ENCODE results near the gene SP1. TPM values are rescaled to one million over a fixed set of nuclear protein-coding genes. Genes with fewer than 3 reads are reported as not detected.
A peak's percentile ranks its signal among the peaks of the same experiment; 100 is the strongest.

SP1 gene
- total RNA-seq, 1 experiment from 2014 or later, result 96.8 TPM

- TF ChIP-seq REST (IDR thresholded peaks at IDR 0.05; ENCODE audit: low read depth), result no peak
These were observed 35.0 kb upstream of the SP1 start (continued) for GRCh38 chr12:53344824-53345485.

- no peak overlapping the region for H2AFZ ChIP-seq (ENCODE audit: low read depth, low read length, poor library complexity, severe bottlenecking)
- H3K4me1 ChIP-seq (ENCODE audit: control insufficient read depth in 1 of 2, insufficient read depth in 2 of 2, low read length in 2 of 2), result peaks cover 11 to 21% of the 10 kb centered on the region in 2 experiments; a peak in 3 of 4 replicates
- peak overlapping the region; percentile 67; the same call in 1 of the 2 replicates for H3K9ac ChIP-seq (ENCODE audit: low read length)
- RAD21 ChIA-PET (ENCODE audit: low non-redundant PET in 1 of 2, low total read pairs in 2 of 2, uncharacterized antibody in 2 of 2, unreplicated experiment in 2 of 2), result interaction anchor here (1.0 to 1.8 kb wide), 4 partner anchors 19 to 163 kb away, joined by 3 to 4 read pairs (median 4); no protein-coding TSS in a partner anchor
- H3K4me2 ChIP-seq (ENCODE audit: low read length), result peak overlapping the region; percentile 93
- no peaks in the 10 kb centered on the region for H4K20me1 ChIP-seq (ENCODE audit: insufficient read depth)
- BruUV-seq (replicated peaks), result no TSS peak
- intact Hi-C loops (cut with micrococcal nuclease), result no loop called here
- H3K4me3 ChIP-seq (replicated peaks in 1 of 2; ENCODE audit: low read depth in 1 of 2, low read length in 2 of 2), result peak overlapping the region; percentile 54 to 68
- no peaks in the 10 kb centered on the region for H3K9me3 ChIP-seq (ENCODE audit: control insufficient read depth in 1 of 2, insufficient read depth in 1 of 2, low read depth in 1 of 2, low read length in 2 of 2)
- H3K36me3 ChIP-seq (ENCODE audit: control insufficient read depth in 1 of 2, insufficient read depth in 2 of 2, low read length in 2 of 2), result no peaks in the 10 kb centered on the region
- H3K27me3 ChIP-seq (ENCODE audit: insufficient read depth, low read length), result no peaks in the 10 kb centered on the region
- POLR2A ChIA-PET, result interaction anchor here (1.3 to 1.6 kb wide), 4 partner anchors 14 to 76 kb away, joined by 3 to 9 read pairs (median 6); partner anchors contain the start of genes AAAS and SP1
- no peaks in the 10 kb centered on the region for H3K79me2 ChIP-seq (ENCODE audit: insufficient read depth, low read length)
- DNase-seq (ENCODE audit: low read depth, low spot score) (no peak), ATAC-seq (peak; percentile 16)
- peak overlapping the region; percentile 65; the same call in 1 of the 2 replicates for H3K27ac ChIP-seq (ENCODE audit: low read depth, low read length)
- H3K9me2 ChIP-seq (ENCODE audit: insufficient read depth), result no peaks in the 10 kb centered on the region
- CTCF ChIA-PET, result interaction anchor here (0.7 to 2.1 kb wide), 18 partner anchors 10 to 280 kb away, joined by 3 to 14 read pairs (median 5); partner anchors contain the start of gene AAAS
- TF ChIP-seq SP1 (IDR thresholded peaks at IDR 0.05; ENCODE audit: low read depth), result no peak
- TF ChIP-seq RAD21 (IDR thresholded peaks at IDR 0.05; ENCODE audit: low read depth), result no peak
- no peak for TF ChIP-seq ZFX (IDR thresholded peaks at IDR 0.05)
- TF ChIP-seq FOSL1 (IDR thresholded peaks at IDR 0.05; ENCODE audit: low read depth), result no peak
- no peak for TF ChIP-seq MAX (IDR thresholded peaks at IDR 0.05)
- no peak for TF ChIP-seq ZBTB33 (IDR thresholded peaks at IDR 0.05; ENCODE audit: extremely low read depth, insufficient replicate concordance, low read length)
- TF ChIP-seq REST (IDR thresholded peaks at IDR 0.05; ENCODE audit: low read depth), result no peak
- no peak for TF ChIP-seq EZH2phosphoT487 (IDR thresholded peaks at IDR 0.05; ENCODE audit: borderline replicate concordance)
- no peak for TF ChIP-seq YY1 (IDR thresholded peaks at IDR 0.05; ENCODE audit: extremely low read depth, insufficient replicate concordance, low read depth, low read length)
- no peak for TF ChIP-seq ATF3 (IDR thresholded peaks at IDR 0.05)
- TF ChIP-seq TCF7L2 (IDR thresholded peaks at IDR 0.05; ENCODE audit: borderline replicate concordance, extremely low read depth, insufficient read depth, insufficient read length), result no peak
These were observed 34.3 kb upstream of the SP1 start for GRCh38 chr12:53345486-53346188.
